Measurements from ENCODE around the gene SERTAD3.

- TF ChIP-seq CTCF (conservative IDR thresholded peaks at IDR 0.05; ENCODE audit: low read depth, low read length), result no peak
- TF ChIP-seq POLR2A (IDR thresholded peaks at IDR 0.05; ENCODE audit: low read depth, low read length), result no peak
- TF ChIP-seq RFX5 (IDR thresholded peaks at IDR 0.05; ENCODE audit: low read depth, low read length), result no peak
- TF ChIP-seq, protein P1, sequence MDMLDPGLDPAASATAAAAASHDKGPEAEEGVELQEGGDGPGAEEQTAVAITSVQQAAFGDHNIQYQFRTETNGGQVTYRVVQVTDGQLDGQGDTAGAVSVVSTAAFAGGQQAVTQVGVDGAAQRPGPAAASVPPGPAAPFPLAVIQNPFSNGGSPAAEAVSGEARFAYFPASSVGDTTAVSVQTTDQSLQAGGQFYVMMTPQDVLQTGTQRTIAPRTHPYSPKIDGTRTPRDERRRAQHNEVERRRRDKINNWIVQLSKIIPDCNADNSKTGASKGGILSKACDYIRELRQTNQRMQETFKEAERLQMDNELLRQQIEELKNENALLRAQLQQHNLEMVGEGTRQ (IDR thresholded peaks at IDR 0.05; ENCODE audit: low read depth, low read length), result no peak
- TF ChIP-seq CHD1 (IDR thresholded peaks at IDR 0.05; ENCODE audit: low read depth, low read length), result no peak
- no peak for TF ChIP-seq CEBPB (IDR thresholded peaks at IDR 0.05; ENCODE audit: low read depth, low read length)
These were observed 23.0 kb upstream of the SERTAD3 start, which contains the start of gene SPTBN4 for GRCh38 chr19:40466985-40467734.

Data from IMR-90 (cell line).